Retinal pigment epithelial cell (primary cell): ENCODE measurements around the gene SLC22A15.

Experiments used
- DNase-seq: peaks from one replicate; pipeline ENCODE4 v3.0.0-alpha.2; 2010; ENCODE audit warnings: low read depth
- H3K4me3 ChIP-seq: 2 replicates; pipeline ENCODE4 v1.5.1; 2011; ENCODE audit warnings: mild to moderate bottlenecking, low read length, control low read depth, moderate library complexity
- TF ChIP-seq, protein P1 (sequence below): conservative IDR thresholded peaks from 2 replicates; pipeline ENCODE4 v1.5.1; 2011; ENCODE audit warnings: low read depth, low read length, control low read depth, inconsistent platforms

The SLC22A15 gene

DNA sequence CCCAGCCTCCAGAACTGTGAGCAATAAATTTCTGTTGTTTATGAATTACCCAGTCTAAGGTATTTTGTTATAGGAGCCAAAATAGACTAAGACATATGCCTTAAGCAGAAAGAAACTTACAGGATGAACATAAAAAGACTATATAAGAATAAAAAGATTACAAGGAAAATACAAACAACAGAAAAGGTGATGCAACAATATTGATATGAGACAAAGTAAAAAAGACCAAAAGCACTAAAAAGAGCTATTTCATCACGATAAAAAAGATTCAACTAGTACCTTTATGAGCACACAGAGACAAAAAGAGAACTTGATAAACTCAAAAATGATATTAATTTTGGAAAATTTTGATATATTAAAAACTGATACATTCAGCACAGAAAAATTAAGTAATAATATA is 3.2 kb upstream of the SLC22A15 start:
- no peak for DNase-seq
- TF ChIP-seq, protein P1, sequence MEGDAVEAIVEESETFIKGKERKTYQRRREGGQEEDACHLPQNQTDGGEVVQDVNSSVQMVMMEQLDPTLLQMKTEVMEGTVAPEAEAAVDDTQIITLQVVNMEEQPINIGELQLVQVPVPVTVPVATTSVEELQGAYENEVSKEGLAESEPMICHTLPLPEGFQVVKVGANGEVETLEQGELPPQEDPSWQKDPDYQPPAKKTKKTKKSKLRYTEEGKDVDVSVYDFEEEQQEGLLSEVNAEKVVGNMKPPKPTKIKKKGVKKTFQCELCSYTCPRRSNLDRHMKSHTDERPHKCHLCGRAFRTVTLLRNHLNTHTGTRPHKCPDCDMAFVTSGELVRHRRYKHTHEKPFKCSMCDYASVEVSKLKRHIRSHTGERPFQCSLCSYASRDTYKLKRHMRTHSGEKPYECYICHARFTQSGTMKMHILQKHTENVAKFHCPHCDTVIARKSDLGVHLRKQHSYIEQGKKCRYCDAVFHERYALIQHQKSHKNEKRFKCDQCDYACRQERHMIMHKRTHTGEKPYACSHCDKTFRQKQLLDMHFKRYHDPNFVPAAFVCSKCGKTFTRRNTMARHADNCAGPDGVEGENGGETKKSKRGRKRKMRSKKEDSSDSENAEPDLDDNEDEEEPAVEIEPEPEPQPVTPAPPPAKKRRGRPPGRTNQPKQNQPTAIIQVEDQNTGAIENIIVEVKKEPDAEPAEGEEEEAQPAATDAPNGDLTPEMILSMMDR = no peak
- H3K4me3 ChIP-seq = no peak overlapping the region

DNA sequence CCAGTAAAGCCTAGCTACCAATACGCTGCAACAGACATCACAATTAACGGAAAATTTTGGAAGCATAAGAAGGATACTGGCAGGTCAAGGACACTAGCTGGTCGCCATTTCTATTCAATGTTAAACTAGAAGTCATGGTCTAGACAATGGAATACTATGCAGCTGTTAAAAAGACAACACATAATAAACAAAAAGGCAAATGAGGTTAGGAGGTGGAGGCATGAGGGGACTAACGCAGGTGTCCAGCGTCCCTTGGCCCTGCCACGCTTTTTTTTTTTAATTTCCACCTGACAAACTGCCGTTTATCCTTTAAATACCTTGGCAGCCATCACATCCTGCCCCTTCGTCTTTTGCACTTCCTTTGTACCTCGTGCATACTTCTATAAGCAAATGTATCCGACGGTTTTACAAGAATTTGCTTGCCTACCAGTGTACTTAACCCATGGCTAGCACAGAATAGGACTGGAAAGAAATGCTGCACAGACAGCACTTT is 698 bp upstream of the SLC22A15 start:
- H3K4me3 ChIP-seq = peak overlapping the region; percentile 65
- TF ChIP-seq, protein P1 = no peak
- no peak for DNase-seq

DNA sequence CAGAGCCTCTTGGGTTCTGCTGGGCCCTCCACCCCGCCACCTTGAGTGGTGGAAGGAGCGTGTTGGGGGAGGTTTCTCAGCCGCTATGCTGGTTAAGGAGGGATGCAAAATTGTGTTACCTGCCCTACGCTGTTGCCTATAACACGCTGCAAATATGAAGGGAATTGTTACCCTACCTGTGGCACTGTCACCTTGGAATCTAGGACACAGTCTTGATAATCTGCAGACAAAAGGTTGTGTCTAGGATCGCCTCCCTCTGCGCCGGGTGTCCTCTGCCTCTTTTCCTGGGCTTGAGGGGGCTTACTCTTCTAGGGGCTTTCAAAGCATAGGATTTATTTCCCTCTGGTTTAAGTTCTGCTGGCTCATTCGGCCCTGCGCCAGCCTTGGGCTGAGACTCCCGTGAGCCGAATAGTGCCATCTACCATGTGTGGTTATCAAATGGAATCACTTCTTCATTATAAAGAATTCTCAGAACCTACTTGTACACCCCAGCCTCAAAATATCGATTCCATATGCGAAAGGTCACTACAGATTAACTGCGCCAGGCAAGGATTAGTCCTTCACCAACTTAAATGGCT is 697 bp downstream of the SLC22A15 start:
- H3K4me3 ChIP-seq = peak overlapping the region; percentile 49
- TF ChIP-seq, protein P1 = no peak
- no peak for DNase-seq

GRCh38 chr1:115977499-115978258 is 1.4 kb downstream of the SLC22A15 start:
- no peak for DNase-seq

GRCh38 chr1:115978292-115978941 is 2.1 kb downstream of the SLC22A15 start:
- no peak overlapping the region for H3K4me3 ChIP-seq
- DNase-seq = no peak
- TF ChIP-seq, protein P1 = no peak

More at GRCh38 chr1:115977499-115978258, 1.4 kb downstream of the SLC22A15 start:
- TF ChIP-seq, protein P1 = no peak
- no peak overlapping the region for H3K4me3 ChIP-seq

GRCh38 chr1:115980156-115980555 is 3.8 kb downstream of the SLC22A15 start:
- TF ChIP-seq, protein P1 = no peak
- no peak for DNase-seq
- no peak overlapping the region for H3K4me3 ChIP-seq
